OCI-LY1 (cell line): Measurements from ENCODE around the gene PRR27.

Experiments used
- H2AFZ ChIP-seq: fragments of 200-600 bp; sonication (generic), shearing (Covaris generic); 2 replicates; pipeline ENCODE4 v1.6.0; 2014; ENCODE audit warnings: antibody characterized with exemption, mild to moderate bottlenecking, low read length
- H3F3A ChIP-seq: fragments of 200-600 bp; sonication (generic), shearing (Covaris generic); 2 replicates; pipeline ENCODE4 v1.6.0; 2014; ENCODE audit warnings: mild to moderate bottlenecking, antibody characterized with exemption, low read length, moderate library complexity; ENCODE audit not compliant: insufficient read depth
- H3K27ac ChIP-seq: fragments of 200-600 bp; sonication (generic); 2 replicates; pipeline ENCODE4 v1.5.1; 2014; ENCODE audit warnings: low read length, mixed run types, mild to moderate bottlenecking, low read depth; ENCODE audit not compliant: poor library complexity, severe bottlenecking
- H3K27me3 ChIP-seq: fragments of 200-600 bp; sonication (generic); 2 replicates; pipeline ENCODE4 v1.6.0; 2014; ENCODE audit warnings: antibody characterized with exemption, mild to moderate bottlenecking, low read length, moderate library complexity; ENCODE audit not compliant: insufficient read depth
- H3K36me3 ChIP-seq: fragments of 200-600 bp; sonication (generic); 2 replicates; pipeline ENCODE4 v1.6.1; 2014; ENCODE audit warnings: mild to moderate bottlenecking, antibody characterized with exemption, low read length, moderate library complexity, mixed read lengths; ENCODE audit not compliant: insufficient read depth
- H3K4me1 ChIP-seq: fragments of 200-600 bp; sonication (generic); 2 replicates; pipeline ENCODE4 v1.5.1; 2014; ENCODE audit warnings: mild to moderate bottlenecking, low read length, moderate library complexity; ENCODE audit not compliant: insufficient read depth, severe bottlenecking
- H3K4me2 ChIP-seq: fragments of 200-600 bp; sonication (generic), shearing (Covaris generic); 2 replicates; pipeline ENCODE4 v1.6.1; 2014; ENCODE audit warnings: low read length
- H3K4me3 ChIP-seq: fragments of 200-600 bp; sonication (generic); 2 replicates; pipeline ENCODE4 v1.5.1; 2014; ENCODE audit warnings: low read length, low read depth, mild to moderate bottlenecking, mixed read lengths; ENCODE audit not compliant: poor library complexity, severe bottlenecking
- H3K79me2 ChIP-seq: fragments of 200-600 bp; shearing (Covaris generic); 2 replicates; pipeline ENCODE4 v1.6.1; 2016; ENCODE audit warnings: mixed run types, low read length, mixed read lengths; ENCODE audit not compliant: insufficient read depth
- H3K9ac ChIP-seq: fragments of 200-600 bp; sonication (generic), shearing (Covaris generic); 2 replicates; pipeline ENCODE4 v1.6.1; 2014; ENCODE audit warnings: mild to moderate bottlenecking, low read length, mixed read lengths
- H3K9me2 ChIP-seq: fragments of 200-600 bp; sonication (generic), shearing (Covaris generic); 2 replicates; pipeline ENCODE4 v1.6.1; 2014; ENCODE audit warnings: low read depth, mild to moderate bottlenecking, low read length, mixed read lengths
- H3K9me3 ChIP-seq: fragments of 200-600 bp; shearing (Covaris generic); 2 replicates; pipeline ENCODE4 v1.6.1; 2014; ENCODE audit warnings: low read length, mixed read lengths
- H4K20me1 ChIP-seq: fragments of 200-600 bp; sonication (generic), shearing (Covaris generic); 2 replicates; pipeline ENCODE4 v1.6.0; 2016; ENCODE audit warnings: mild to moderate bottlenecking, low read length; ENCODE audit not compliant: insufficient read depth
- EZH2 ChIP-seq: fragments of 200-600 bp; sonication (generic), shearing (Covaris generic); IDR thresholded peaks from 2 replicates; pipeline ENCODE4 v1.8.0; 2017; ENCODE audit warnings: borderline replicate concordance, mixed run types, mild to moderate bottlenecking, antibody characterized with exemption, low read length, moderate library complexity, mixed read lengths
- TF ChIP-seq, protein P1 (sequence below): fragments of 200-600 bp; sonication (generic), shearing (Covaris generic); IDR thresholded peaks from 2 replicates; pipeline ENCODE4 v1.5.1; 2017; ENCODE audit warnings: mild to moderate bottlenecking, antibody characterized with exemption, low read length, moderate library complexity, mixed read lengths

The PRR27 gene

GRCh38 chr4:70138751-70139150, 15.3 kb upstream of the PRR27 start:
- Histone ChIP-seq H3K27ac (no peak overlapping the region), H3K36me3 (no peaks in the 10 kb centered on the region), H3K79me2 (no peaks in the 10 kb centered on the region), H3K4me1 (no peaks in the 10 kb centered on the region), H4K20me1 (no peaks in the 10 kb centered on the region), H3K9me2 (no peaks in the 10 kb centered on the region), H3K4me3 (no peak overlapping the region), H3K9me3 (no peaks in the 10 kb centered on the region), H3K9ac (no peak overlapping the region), H3F3A (no peaks in the 10 kb centered on the region), H2AFZ (no peak overlapping the region), H3K4me2 (no peak overlapping the region), H3K27me3 (no peaks in the 10 kb centered on the region)
- TF ChIP-seq, protein P1, sequence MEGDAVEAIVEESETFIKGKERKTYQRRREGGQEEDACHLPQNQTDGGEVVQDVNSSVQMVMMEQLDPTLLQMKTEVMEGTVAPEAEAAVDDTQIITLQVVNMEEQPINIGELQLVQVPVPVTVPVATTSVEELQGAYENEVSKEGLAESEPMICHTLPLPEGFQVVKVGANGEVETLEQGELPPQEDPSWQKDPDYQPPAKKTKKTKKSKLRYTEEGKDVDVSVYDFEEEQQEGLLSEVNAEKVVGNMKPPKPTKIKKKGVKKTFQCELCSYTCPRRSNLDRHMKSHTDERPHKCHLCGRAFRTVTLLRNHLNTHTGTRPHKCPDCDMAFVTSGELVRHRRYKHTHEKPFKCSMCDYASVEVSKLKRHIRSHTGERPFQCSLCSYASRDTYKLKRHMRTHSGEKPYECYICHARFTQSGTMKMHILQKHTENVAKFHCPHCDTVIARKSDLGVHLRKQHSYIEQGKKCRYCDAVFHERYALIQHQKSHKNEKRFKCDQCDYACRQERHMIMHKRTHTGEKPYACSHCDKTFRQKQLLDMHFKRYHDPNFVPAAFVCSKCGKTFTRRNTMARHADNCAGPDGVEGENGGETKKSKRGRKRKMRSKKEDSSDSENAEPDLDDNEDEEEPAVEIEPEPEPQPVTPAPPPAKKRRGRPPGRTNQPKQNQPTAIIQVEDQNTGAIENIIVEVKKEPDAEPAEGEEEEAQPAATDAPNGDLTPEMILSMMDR, result no peak
- TF ChIP-seq EZH2, result no peak

- Histone ChIP-seq H3K79me2 (no peaks in the 10 kb centered on the region), H3K4me2 (no peak overlapping the region), H2AFZ (no peak overlapping the region), H3K27ac (no peak overlapping the region), H3F3A (no peaks in the 10 kb centered on the region), H3K4me3 (no peak overlapping the region), H3K9me2 (no peaks in the 10 kb centered on the region), H3K9me3 (no peaks in the 10 kb centered on the region), H4K20me1 (no peaks in the 10 kb centered on the region), H3K9ac (no peak overlapping the region), H3K36me3 (no peaks in the 10 kb centered on the region), H3K4me1 (no peaks in the 10 kb centered on the region), H3K27me3 (no peaks in the 10 kb centered on the region)
- no peak for TF ChIP-seq EZH2
- TF ChIP-seq, protein P1, result no peak
These were observed 2.8 kb upstream of the PRR27 start for GRCh38 chr4:70151271-70151670.

GRCh38 chr4:70152088-70152487, 1.9 kb upstream of the PRR27 start:
- Histone ChIP-seq H3K36me3 (no peaks in the 10 kb centered on the region), H3K9me2 (no peaks in the 10 kb centered on the region), H3K27me3 (no peaks in the 10 kb centered on the region), H3K4me1 (no peaks in the 10 kb centered on the region), H3K27ac (no peak overlapping the region), H3K9ac (no peak overlapping the region), H3K79me2 (no peaks in the 10 kb centered on the region), H2AFZ (no peak overlapping the region), H3F3A (no peaks in the 10 kb centered on the region), H3K4me2 (no peak overlapping the region), H4K20me1 (no peaks in the 10 kb centered on the region), H3K9me3 (no peaks in the 10 kb centered on the region), H3K4me3 (no peak overlapping the region)
- no peak for TF ChIP-seq EZH2
- TF ChIP-seq, protein P1, result no peak
